Stimulated activated CD8-positive, alpha-beta memory T cell treated with anti-CD3 and anti-CD28 coated beads, Interleukin-12 subunit alpha, Interleukin-12 subunit beta, amount 100 ng/mL, for 1 hour (primary cell): ENCODE measurements around the gene ADAM15.

Experiments
- DNase-seq: peaks from one replicate; pipeline ENCODE4 v3.0.0-alpha.2; 2020; ENCODE audit warnings: low read depth

ADAM15 gene

DNA sequence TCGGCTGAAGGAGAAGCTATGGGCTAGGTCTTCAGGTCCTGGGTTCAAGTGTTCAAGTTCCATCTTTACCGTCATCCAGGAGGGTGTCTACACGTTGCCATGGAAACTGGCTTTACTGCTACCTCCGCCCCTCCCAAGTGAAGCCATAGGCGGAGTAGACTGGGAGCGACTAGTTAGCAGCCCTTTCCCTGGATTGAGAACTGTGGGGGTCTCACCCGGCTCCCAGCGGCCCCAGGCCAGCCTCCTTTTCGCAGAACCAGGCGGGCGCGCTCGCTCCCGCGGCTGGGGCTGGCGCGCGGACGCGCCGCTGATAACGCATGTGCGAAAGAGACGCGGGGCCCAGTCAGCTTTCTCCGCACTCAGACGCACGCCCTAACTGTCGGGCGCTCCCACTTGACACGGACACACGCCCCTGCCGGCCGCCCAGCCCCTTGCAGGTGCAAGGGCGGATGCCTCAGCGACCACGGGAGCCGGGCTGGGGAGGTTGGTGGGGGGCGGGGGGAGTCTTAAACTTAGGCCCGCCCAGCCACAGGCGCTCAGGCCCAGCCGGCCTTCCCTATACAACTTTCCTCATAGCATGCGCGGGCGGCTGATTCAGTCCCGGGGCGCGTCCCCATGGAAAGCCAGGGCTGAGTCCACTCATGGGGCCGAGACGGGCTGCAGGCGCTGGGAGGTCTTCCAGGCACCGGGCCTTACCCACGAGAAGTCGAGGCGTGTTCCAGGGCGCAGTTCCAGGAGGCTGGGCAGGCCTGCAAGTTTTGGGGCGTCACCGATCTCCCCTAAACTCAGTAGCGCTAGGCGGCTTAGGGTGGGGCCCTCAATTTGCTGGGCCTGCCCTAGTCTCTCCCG is 19.8 kb downstream of the ADAM15 start:
- DNase-seq = peak; percentile 58

GRCh38 chr1:155071701-155072100 is 20.6 kb downstream of the ADAM15 start:
- no peak for DNase-seq

DNA sequence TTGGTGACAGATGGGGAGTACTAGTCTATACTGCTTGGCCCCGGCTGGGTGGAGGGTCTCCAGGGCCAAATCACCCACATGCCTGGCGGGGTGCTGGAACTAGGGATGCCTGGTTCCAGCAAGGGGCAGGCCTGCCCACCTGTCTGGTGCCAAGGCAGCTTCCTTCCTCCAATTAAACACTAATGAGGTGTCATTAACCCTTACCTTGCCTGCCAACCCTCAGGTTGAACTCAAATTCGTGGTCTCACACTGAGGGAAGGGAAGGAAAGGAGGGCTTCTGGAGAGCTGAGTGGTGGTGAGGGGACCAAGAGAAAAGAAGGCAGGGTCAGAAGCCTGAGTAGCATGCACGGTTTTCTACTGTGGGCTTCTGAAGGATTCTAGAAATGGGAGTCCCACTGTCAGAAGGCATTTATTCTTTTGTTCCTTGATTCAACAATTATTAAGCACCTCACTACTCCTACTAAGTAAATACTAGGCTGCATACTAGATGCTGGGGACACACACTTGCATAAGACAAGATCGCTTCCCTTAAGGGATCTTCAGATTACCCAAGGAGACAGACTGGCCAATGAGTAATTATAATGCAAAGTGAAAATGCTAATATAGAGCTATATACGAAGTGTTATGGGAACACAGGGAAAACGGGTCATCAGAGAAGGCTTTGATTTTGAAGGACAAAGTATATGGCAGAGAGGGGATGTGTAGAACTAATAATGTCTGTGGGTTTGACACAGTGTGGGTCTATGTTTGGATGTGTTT is 21.6 kb downstream of the ADAM15 start:
- no peak for DNase-seq

DNA sequence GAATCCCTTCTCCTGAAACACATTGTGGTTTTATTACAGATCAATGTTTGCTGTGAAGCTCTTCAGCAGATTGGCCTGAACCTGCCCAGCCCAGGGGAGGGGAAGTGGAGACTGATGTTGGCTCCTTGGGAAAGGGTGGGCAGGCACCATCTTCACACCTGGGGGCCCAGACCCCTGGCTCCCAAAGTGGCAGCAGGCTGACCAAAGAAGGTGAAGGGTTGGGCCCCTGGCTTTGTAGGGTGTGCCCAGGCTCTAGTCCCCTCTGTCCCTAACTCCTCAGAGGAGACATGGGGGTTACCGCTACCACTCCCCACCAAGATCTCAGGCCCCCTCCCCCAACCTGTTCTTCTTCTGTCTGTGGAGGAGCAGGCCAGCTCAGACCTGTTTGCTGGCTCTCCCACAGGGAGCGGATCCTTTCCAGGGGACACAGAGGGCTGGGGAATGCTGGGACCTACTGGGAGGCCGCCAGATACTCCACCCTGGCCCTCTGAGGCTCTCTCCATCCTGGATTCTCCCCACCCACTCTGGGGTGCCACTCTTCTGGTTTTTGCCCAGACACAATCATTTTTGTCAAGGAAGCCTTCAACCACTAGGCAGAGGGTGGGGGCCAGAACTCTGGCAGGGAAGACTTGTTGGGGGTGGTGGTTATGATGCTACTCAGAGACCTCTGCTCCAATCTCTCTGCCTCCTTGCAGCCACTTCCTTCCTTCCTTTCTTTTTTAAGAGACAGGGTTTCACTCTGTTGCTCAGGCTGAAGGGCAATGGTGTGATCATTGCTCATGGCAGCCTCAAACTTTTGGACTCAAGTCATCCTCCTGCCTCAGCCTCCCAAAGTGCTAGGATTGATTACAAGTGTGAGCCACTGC is 22.5 kb downstream of the ADAM15 start:
- DNase-seq = no peak

- no peak for DNase-seq
These were observed 24.4 kb downstream of the ADAM15 start for GRCh38 chr1:155075535-155075934.

DNA sequence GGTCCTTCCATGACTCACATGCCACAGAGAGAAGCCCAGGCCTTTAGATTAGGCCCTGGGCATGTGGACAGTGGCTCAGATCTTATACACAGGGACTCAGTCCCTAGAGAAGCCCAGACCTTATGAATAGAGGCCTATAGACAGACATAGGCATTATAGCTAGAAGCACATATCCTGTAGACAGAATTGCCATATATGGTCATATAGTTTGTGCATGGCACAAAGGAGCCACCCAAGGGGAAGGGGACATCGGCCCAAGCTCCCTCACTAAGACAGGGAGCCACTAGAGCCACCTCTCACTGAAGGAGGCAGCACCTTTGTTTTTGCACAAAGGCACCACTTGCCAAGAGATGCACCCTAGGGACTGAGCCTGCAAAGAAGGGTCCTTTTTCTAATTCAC is 25.3 kb downstream of the ADAM15 start:
- DNase-seq = no peak

GRCh38 chr1:155077346-155077745 is 26.2 kb downstream of the ADAM15 start:
- no peak for DNase-seq

DNA sequence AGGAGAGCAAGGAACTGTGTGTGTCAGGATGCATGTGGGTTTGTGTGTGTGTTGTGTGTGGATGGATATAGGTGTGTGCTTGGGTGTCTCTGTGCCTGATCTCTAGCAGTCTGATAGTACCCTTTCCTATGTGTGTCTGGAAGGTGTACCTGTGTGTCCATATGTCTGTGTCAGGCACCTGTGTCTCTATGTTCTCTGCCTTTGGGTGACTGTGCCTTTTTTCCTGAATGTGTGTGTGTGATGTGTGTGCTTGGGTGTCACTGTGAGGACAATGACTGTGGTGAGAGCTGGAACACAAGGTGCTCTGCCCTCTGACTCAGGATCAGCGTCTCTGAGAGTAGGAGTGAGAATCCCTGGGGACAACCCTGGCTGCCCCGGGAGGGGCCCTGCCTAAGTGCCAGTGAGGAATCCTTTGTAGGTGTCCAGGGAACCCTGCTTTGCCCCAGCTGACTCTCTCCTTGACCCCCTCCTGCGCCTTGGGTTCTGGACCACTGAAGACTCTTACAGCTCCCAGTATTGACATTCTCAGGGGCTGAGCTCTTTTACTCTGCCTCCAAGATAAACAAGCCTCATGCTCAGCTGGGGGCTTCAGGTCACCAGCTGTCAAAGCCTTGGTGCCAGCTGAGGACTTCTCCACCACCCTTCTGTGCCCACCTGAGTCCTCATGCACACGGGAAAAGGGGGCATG is 26.8 kb downstream of the ADAM15 start:
- DNase-seq = no peak

GRCh38 chr1:155078469-155079209 is 27.5 kb downstream of the ADAM15 start, which contains the start of gene EFNA3:
EFNA3 (plus strand) TSS chr1:155078837; CDS start chr1:155078942, 105 bp downstream.
- DNase-seq = peak; percentile 45

DNA sequence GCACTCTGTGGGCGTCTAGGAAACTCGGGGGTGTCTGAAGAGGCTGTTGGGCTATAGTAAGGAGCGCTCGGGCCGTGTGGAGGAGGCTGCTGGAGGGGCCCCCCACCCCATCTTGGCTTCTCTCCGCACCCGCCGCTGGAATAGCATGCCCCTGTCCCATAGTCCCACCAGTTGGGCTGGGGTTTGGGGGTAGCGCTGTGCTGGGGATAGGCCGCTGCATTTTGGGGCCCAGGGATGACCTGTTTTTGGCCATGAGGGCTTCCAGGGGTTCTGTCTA is 28.0 kb downstream of the ADAM15 start:
- no peak for DNase-seq

DNA sequence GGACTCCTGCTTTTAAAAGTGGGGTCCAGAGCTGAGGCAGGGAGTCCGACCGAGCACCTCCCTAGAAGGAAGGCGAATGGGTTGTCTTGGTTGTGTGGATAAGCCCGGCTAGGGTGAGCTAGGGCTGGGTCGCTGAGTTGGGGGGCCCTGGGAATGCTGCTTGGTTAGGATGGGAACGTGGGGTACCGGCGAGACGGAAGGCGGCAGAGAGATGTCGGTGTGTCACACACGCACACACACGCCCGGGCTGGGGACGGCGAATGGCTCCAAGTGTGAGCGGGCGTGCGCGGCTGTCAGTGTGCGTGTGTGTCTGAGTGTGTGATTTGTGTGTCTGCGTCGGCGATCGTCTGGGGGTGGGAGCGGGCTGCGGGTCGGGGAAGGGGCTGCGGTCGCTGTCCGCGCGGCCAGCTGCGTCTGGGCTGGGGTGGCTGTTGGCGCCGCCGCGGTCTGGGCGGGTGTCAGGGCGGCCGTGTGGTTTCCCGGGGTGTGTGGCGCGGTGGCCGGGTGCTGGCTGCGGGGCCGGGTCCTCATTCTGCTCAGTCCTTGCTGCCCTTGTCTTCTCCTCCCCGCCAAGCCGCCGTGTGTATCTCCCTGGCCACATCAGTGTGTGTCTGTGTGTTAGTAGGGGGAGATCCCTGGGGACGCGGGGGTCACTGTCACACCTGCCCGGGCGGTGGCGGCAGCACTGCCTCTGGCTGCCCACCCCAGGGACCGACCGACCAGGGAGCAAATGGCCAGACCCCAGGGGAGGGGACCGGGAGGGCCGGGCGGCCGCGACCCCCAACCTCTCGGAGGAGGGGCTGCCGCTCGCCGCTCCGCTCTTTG is 28.6 kb downstream of the ADAM15 start:
- no peak for DNase-seq

DNA sequence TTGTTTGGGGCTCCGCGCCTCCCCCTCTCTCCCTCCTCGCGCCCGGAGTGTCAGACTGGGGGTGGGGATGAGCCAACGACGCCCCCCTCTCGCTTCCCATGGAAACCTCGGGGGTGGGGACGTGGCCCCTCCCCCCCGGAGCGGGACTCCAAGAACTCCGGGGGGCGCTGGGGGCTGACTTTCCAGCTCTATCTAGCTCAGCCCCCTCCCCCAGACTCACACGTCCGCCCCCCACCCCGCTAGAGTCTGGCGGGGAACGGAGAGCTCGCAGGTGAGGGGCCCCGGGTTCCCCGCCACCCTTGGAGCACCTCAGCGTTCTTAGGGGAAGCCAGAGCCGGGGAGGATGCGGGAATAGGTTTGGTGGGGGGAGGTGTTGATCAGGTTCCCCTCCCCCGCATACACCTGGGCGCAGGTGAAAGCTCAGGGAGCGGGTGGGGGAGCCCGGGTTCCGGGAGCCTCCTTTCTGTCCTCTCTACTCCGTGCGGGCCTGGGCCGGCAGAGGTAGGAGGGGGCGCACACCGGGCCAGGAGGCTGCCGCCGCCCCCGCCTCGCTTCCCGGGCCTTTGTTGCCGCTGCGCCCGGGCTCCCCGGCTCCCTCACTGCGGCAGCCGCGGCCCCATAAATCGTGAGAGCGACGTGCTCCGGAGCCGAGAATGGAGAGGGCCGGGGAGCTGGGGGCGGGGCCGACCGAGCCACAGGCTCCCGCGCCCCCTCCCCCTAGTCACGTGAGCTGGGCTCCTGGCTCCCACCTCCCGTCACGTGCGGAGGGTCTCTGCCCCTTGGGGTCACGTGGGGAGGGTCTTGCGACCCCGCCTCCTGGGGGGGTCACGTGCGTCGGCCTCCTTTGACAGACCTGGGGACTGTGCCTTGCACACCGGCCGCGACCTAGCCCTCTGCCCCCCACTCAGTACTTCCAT is 29.5 kb downstream of the ADAM15 start:
- DNase-seq = no peak

DNA sequence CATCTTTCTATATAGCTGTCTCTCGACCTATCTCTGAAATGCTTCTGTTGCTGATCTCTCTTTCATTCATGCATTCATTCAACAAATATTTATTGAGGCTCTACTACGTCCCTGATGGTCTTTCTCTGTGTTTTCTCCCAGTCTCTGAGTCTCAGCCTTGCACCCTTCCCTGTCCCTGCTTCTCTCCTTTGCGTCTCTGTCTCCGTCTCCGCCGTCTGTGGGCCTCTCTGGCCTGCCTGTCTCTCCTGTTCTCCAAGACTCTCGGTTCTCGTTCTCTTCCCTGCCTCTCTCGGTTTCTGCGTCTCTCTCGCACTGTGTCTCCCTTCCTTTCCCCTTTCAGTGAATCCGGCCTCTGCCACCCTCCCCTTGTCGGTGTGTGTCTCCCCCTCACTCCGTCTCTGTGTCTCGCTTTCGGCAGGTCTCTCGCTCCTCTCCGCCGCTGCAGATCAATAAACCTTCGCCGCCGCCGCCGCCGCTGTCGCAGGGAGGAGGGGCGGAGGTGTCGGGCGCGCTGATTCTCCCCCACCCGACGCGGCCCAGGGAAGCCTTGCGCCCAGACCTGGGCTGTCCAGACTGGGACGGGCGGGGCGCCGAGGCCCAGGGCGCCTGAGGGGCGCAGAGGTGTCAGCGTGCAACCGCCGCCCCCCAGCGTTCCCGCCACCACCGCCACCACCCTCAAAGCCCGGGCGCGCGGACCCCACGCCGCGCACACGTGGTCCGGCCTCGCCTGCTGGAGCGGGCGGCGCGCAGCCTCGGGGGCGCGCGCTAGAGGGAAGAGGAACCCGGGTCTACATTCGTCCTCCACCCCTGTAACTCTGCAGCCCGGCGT is 30.6 kb downstream of the ADAM15 start:
- DNase-seq = no peak

DNA sequence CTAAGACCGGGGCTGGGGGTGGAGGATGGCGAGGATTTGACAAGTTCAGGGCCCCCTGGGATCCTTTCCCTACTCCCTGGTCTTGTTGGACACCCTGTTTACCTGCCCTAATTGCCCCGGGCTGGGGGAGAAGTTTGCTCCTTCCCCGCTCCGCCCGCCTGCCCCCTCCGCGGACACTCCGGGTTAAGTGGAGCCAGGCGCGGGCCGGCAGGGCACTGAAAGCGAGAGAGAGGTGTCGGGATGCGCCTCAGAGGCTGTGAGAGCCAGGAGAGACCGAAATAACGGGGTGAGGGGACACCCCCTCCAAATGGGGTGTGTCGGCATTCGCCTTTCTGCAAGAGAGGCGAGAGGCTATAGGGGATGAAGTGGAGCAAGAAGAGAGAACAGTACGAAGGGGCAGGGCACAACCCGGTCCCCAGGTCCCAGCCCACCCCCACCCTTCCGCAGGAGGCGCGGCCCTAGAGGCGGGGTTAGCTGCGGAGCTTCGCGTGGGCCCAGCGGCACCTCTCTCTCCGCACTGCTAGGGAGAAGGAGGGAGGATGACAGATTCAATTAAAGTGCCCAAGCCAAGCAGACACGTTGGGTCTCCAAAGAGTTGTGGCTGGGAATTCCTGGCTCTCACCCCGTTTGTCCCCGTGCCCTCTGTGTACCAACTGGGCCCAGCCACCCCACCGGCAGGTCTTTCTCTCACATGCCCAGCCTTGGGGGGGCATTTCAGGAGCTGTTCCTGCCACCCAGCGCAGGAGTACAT is 31.4 kb downstream of the ADAM15 start:
- no peak for DNase-seq

DNA sequence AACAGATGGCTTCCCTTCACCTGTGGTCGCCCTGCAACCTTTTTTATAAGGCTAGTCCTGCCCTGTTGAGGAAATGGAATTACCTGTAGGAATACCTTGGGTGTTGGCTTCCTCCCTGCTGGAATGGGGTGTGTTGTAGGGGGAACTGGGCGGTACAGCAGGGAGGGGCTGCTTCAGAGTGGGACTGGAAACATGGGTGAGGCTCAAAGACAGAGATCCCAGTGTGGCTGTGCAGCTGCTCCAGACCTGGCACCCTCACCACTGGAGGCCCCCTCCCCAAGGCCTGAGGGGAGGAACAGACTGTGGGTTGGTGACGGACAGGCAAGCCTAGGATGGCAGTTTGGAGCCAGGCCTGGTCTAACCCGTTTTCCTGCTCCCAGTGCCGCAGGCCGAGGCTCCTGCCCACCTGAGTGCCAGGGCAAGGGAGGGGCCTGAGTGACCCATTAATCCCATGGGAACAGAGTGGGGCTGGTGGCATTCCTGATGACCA is 32.0 kb downstream of the ADAM15 start:
- DNase-seq = no peak

DNA sequence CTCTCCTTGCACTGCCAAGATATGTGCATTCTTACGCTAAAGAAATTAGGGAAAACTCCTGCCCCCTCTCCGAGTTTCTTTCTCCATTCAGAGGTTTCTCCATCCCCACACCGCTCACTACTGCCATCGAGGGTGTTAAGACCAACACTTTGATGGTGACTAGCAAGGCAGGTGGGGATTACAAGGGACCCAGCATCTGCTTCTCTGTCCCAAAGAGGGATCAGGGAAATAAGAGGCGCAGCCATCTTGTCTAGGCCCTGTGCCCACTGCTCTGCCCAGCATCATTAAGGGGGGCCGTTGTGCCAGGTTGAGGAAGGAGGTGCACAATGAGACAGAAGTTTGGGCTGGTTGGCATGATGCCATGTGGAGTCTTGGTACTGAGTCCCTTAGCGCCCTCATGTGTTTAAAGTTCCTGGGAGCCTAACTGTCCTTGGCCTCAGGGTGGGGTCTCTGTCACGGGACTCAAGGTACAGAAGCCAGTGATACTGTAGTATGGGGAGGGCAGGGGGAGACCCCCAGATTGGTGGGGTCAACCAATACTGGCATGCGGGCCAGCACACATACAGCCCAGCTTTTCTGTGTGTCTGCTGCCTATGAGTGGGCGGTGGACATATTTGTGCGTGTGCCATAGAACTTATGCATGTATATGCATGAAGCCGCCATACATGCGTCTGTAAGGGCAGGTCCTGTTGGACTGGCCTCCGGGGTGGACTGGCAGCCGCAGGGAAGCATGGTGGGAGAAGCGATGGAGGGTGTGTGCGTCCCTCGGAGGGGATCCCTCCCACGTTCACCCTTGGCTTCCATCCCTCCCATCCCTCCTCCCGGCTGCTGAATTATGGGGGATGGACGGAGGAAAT is 33.0 kb downstream of the ADAM15 start:
- DNase-seq = no peak
